Amygdala (tissue), 56 donors: Measurements from ENCODE around the gene ZNF548.
A peak's percentile ranks its signal among the peaks of the same experiment; 100 is the strongest.

Experiments
- DNase-seq, 56 donors: peaks; one replicate each; lab custom pipeline; 2025; lab: John Stamatoyannopoulos, UW

Gene ZNF548

GRCh38 chr19:57395710-57396109, 6.1 kb downstream of the ZNF548 start:
- no peak for DNase-seq

GRCh38 chr19:57398868-57399267, 9.2 kb downstream of the ZNF548 start:
- DNase-seq, result no peak

- no peak for DNase-seq
These were observed 14.3 kb downstream of the ZNF548 start for GRCh38 chr19:57403737-57404563.

GRCh38 chr19:57406516-57407123, 17.0 kb downstream of the ZNF548 start:
- DNase-seq, result peak in 24 of 56 donors; percentile 0 to 48 (median 14)

GRCh38 chr19:57410877-57411671, 21.4 kb downstream of the ZNF548 start, which contains the start of gene ZNF17:
TSS of gene ZNF17 (plus strand) at chr19:57411161. CDS start at chr19:57413616, 2,455 bp downstream.
- peak; percentile 18 to 97 (median 89) for DNase-seq

GRCh38 chr19:57419439-57419838, 29.8 kb downstream of the ZNF548 start:
- no peak for DNase-seq

GRCh38 chr19:57421037-57421436, 31.4 kb downstream of the ZNF548 start:
- DNase-seq, result no peak

- no peak for DNase-seq
These were observed 44.9 kb downstream of the ZNF548 start for GRCh38 chr19:57434386-57435061.

- DNase-seq, result peak; percentile 57 to 99 (median 95)
These were observed 45.7 kb downstream of the ZNF548 start, which contains the start of gene ZNF749 for GRCh38 chr19:57435062-57435978. TSS of gene ZNF749 (plus strand) at chr19:57435325. CDS start at chr19:57435579, 254 bp downstream.

GRCh38 chr19:57436417-57436816, 46.8 kb downstream of the ZNF548 start:
- no peak for DNase-seq

- no peak for DNase-seq
These were observed 48.3 kb downstream of the ZNF548 start for GRCh38 chr19:57437931-57438330.

GRCh38 chr19:57438925-57439324, 49.3 kb downstream of the ZNF548 start:
- no peak for DNase-seq

GRCh38 chr19:57441979-57442752, 52.5 kb downstream of the ZNF548 start:
- no peak for DNase-seq

- no peak for DNase-seq
These were observed 53.6 kb downstream of the ZNF548 start for GRCh38 chr19:57443121-57443696.

GRCh38 chr19:57452307-57452706, 62.7 kb downstream of the ZNF548 start:
- no peak for DNase-seq
